Measurements from ENCODE around the gene CLEC4M.

- no peak for TF ChIP-seq CTCF (conservative IDR thresholded peaks at IDR 0.05 in 1 of 2, IDR thresholded peaks at IDR 0.05 in 1 of 2; ENCODE audit: low read depth in 1 of 2, low read length in 2 of 2)
- no peak for TF ChIP-seq EZH2 (IDR thresholded peaks at IDR 0.05; ENCODE audit: low read length, missing control alignments)
These were observed 23.0 kb upstream of the CLEC4M start for GRCh38 chr19:7739801-7740681.
